Head of caudate nucleus (tissue), 42 donors: ENCODE data around the gene NKG7.
A peak's percentile ranks its signal among the peaks of the same experiment; 100 is the strongest.

ENCODE experiments used
- DNase-seq, 42 donors: peaks; one replicate each; pipeline versions ENCODE4 v3.0.0 to v3.0.0-alpha.2; 2020 to 2021; ENCODE audit warnings: mixed read lengths in 7 of 42
- intact Hi-C: fragments of 100-400 bp; cut with DNase I; formaldehyde crosslinking; loops from one replicate; pipeline ENCODE4 v1.15.0; 2022

NKG7 gene

DNA sequence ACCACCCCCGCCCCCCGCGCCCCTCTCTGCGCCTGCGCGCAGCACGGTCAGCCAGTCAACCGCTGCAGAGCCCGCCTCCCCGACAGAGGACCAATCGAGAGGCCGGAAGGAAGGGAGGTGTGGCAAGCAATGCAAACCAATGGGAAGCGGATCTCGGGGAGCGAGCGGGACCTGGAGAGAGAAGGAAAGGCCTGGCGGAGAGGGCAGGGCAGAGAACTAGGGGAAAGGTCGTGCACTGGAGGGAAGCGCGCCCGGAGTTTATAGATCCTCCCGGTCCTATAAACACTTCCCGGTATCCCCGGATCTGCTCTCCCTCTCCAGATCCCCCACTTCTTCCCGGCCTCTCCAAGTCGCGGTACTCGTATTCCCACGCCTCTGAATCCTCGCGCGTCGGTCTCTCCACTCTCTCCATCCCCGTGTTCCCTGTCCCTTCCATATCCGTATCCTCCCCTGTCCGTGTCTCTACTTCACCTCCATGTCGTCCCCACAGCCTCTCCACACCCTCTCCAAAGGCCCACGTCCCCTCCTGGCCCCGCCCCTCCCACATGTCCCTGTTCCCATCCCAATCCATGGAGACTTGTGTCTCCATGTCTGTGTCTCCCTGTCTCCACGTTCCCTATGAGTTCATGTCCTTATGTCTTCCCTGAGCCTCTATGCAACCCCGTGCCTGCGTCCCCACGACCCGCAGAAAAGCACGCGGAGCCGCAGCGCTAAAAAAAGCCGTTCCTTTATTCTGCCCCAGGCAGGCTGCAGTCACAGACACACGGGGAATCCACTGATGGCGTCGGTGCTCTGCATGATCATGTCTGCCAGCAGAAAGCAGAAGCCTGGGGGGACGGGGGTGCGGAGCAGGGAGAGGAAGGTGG, 5.8 kb downstream of the NKG7 start:
- intact Hi-C loops, result no loop called here

DNA sequence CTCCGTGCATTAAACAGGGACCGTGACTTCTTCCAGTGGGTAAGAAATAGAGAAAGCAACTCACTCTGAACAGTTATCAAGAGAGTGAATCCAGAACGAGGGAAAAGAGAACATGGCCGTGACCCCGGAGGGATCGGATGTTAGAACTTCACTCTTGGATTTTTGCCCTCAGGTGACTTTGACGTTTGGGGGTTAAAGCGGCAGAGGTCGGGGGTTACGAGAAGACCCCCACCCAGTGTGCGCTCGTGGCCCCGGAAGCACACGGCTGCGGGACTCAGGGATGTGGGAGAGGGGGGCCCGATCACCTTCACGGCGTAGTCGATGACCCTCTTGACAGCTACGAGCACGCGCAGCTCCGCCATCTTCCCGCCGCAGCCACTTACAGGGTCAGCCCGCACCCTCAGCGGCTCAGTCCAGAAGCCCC, 6.5 kb downstream of the NKG7 start, which contains the start of gene ETFB:
TSS of gene ETFB (minus strand) at position 424 of the 424 bp plus-strand sequence. CDS start at position 362, 62 bp downstream.
- intact Hi-C loops, result no loop called here
- peak in 1 of 42 donors; percentile 23 for DNase-seq

More for the DNA sequence above, 5.8 kb downstream of the NKG7 start:
- peak; percentile 94 to 100 (median 99) for DNase-seq

DNA sequence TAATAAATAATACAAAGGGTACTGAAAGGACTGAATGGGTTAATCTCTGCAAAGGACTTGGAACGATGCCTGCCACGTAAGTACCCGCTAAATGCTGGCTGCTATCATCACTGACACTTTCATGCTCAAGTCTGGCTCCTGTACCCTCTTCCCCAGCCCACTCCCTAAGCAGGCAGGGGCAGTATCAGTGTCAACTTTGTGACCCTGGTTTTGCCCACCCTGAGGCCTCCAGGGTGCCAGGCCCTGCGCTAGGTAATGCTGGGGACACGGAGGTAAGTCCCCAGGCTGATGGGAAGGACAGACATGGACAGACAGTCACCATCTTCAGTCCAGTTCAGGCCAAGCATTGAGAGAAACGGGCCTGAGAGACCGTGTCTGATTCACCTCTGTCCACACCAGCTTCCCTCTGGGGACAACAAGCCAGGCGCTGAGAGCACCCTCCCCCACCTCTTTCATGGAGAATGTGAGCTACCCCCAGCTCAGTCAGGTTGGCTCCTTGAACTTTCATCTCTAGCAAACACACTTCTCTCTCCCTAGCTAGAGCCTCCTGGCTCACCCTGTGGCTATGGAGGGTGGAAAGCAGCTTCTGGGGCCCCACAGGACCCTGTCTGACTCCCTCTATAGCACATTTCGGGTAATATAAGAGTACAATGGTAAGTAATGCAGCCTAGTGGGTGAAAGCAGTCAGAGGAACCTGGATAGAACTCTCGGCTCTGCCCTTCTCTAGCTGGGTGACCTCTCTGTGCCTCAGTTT, 7.1 kb downstream of the NKG7 start:
- peak in 23 of 42 donors; percentile 7 to 55 (median 20) for DNase-seq
- intact Hi-C loops, result no loop called here

DNA sequence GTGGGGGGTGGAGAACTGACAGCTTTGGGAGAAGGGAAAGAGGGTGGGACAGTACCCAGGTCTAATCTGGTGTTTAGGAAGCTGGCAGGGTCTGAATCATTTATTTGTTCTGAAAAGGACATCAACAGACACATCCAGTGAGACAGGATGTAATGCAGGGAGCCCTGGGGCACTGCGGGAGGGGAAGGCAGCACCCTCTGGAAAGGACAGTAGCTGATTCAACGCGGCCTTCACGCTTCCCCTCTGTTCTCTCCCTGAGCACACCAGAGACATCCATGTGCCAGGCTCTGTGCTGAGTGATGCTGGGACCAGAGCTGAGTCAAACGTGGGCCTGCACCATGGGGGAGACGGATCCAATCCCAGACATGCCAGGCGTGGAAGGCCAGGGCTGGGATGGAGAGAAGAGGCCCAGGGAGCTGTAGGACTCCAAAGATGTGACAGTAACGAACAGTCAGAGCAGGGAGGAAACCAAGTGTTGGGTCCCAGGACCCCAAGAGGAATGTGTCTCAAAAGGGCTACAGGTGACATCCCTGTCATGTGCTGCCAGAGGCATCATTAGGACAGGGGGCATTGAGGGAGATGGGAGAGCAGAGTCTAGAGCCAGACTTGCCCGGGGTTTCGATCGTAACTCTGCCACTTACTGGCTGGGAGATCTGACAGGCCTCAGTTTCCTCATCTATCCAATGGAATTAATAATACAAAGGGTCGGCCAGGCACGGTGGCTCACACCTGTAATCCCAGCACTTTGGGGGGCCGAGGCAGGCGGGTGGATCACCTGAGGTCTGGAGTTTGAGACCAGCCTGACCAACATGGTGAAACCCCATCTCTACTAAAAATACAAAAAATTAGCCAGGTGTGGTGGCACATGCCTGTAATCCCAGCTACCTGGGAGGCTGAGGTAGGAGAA, 8.0 kb downstream of the NKG7 start:
- intact Hi-C loops, result no loop called here

DNA sequence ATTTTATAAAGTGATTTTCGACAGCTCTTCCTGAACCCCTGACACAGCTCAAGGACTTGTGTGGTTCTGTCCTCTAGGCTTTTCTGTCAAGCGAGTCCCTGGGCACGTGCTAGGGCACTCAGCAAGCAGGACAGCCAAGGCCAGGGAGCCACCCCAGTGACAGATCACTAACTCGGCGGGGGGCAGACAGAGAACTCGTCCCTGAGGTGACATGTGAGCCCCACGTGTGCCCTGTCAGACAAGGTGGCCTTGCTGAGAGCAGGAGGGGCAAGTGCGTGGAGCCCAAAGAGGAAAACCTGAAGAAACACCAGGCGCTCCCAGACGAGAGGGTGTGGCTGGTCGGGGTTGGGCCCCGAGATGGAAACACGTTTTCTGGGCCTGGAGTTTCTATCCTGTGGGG, 11.2 kb downstream of the NKG7 start:
- intact Hi-C loops, result no loop called here

More for the DNA sequence above, 8.0 kb downstream of the NKG7 start:
- peak in 18 of 42 donors; percentile 17 to 58 (median 41) for DNase-seq

DNA sequence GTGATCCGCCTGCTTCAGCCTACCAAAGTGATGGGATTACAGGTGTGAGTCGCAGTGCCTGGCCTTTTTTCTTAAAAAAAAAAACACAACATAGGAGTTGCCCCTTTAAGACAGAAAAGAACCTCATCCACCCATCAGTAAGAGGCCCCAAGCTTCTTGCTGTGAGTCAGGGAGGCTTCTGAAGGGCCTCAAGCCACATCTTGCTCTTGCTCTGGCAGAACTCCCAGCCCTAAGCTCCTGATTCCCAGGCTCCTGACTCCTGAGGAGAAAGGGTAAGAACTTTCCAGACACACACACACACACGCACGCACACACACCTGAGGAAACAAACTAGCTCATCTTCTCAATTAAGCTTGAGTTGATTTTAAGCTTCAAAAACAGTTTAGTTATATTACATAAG, 13.2 kb downstream of the NKG7 start:
- intact Hi-C loops, result no loop called here
- DNase-seq, result no peak

More for the DNA sequence above, 11.2 kb downstream of the NKG7 start:
- no peak for DNase-seq

DNA sequence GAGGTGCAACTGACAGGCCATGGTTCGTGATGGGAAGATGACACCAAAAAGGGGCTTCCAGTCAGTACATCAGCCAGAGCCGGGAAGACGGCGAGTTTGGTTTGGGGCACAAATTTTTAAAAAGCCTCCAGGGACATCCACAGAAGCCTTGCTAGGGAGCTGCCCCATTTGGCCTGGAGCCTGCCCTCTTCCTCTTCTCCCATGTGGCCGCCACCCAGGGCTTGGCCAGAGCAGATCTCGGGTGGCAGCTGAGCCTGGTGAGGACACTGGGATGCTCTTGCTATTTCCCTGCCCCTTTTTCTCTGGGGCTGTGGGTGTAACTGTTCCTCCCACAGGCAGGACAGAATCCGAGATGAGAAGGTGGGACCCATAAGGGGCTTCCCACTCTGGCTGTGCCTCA, 14.5 kb downstream of the NKG7 start:
- DNase-seq, result no peak
- intact Hi-C loops, result no loop called here

DNA sequence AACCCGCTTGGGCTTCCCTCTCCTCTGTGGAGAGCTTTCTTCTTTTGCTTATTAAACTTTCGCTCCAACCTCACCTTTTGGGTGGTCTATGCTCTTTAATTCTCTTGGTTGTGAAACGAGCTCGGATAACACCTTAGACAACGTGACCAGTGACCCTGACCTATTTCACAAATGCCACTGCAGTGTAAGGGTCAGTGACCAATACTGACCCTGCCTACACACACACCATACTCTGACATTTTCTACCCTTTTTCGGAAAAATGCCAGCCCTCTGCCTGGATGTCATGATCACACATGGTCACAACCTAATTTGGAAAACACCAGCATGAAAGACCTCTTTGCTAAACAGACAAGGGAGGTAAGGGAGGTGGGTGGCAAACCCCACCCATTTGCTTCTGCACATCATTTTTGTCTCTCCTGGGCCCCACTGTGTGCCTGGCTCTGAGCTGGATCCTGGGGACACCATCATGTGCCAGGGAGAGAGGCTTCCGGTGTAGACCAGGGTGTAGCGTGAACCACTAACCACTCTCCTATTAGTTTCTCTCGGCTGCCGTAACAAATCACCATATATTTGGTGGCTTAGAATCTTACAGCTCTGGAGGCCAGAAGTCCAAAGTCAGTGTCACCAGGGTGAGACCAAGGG, 16.2 kb downstream of the NKG7 start:
- intact Hi-C loops, result no loop called here
- no peak for DNase-seq

DNA sequence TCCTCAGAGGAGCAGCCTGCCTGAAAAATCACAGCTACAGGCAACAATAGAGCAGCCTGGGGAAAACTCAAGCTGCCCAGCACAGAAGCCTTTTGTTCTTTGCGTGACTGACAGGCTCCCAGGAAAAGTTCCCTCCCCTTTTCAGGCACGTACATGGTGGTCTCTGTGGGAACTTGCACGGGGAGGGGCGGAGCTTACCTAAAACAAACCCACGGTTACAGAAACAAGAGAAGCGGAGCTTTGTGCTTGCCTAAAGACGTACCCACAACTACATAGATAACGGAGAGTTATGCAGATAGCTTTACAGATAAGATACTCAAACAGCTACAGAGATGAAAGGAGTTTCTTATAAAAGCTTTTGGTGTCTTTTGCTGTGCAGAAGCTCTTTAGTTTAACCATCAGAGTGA, 17.7 kb downstream of the NKG7 start:
- intact Hi-C loops, result no loop called here
- DNase-seq, result peak in 38 of 42 donors; percentile 34 to 83 (median 63)

DNA sequence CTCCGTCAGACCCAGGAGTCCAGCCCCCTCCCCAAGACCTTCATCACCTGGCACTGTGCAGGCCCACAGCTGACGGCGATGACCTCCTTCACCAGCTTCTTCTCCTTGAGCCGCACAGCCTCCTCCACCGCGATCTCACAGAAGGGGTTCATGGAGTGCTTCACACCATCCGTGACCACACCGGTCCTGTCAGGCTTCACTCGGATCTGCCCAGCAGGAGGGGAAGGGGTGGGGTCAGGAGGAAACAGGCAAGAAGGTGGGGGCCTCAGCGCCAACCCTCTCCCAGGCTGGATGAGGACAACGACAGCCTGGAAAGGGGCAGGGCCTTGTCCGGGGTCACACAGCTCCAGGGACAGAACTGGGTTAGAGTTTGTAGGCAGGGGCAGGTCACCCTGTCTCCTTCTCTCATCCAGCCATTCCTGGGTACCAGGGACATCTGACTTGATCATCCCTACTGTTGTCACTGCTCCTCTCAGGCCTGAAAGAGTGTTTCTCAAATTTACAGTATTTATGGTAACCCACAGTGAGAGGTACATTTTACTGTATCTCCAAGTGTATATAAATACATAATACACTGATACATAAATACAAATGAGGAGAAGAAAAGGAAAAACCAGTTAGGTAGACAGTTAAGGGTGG, 18.2 kb downstream of the NKG7 start:
- DNase-seq, result peak in 1 of 42 donors; percentile 17
- intact Hi-C loops, result no loop called here

DNA sequence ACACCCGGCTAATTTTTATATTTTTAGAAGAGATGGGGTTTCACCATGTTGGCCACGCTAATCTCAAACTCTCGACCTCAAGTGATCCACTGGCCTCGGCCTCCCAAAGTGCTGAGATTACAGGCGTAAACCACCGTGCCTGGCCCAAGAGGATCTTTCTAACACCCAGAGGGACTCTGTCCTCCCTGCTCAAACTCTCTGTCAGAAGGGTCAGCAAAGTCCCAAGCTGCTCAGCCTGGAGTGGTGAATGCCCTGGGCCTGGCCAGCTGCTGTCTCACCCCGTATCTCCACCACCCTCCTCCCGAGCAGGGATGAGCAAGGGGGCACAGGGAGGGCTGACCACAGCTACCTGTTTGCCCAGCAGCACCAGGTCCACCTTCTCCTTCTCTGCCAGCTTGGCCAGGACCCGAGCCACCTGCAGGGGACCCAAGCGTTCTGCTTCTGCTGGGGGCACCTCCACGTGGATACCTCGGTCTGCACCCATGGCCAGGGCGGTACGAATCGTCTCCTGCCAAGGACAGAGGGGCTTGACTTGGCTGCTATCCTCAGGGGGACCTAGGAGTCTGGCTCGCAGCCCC, 19.6 kb downstream of the NKG7 start:
- intact Hi-C loops, result no loop called here
- no peak for DNase-seq

DNA sequence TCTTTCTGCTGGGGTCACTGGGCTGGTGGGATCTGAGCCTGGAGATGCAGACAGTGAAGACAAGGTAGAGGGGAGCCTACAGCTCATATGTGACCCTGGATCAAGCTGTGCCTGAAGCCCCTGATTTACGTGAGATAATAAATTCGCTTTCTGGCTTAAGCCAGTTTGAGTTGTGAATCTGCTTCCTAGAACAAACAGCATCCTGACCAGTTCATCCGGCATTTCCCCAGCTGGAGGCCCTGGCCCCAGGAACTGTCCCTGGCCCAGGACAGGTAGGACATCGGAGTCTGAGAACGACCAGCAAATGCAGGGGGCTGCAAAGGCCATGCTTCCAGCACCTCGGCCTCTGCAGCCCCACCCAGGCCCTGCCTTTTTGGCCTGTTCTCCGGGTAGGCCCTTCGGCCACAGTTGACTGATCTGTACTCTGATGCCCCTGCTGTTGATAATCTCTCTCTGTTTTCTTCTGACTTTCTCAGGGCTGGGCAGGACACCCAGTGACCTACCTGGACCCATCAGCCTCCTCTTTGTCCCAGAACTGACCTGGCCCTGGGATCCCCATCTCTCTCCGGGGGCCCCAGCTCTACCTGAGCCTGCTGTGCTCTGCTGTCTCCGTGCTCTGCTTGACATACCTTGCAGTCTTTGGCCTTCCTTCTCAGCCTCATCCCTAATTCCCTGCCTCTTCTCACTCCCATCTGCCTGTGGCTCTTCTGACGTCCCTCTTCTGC, 21.0 kb downstream of the NKG7 start:
- DNase-seq, result no peak
- intact Hi-C loops, result no loop called here

DNA sequence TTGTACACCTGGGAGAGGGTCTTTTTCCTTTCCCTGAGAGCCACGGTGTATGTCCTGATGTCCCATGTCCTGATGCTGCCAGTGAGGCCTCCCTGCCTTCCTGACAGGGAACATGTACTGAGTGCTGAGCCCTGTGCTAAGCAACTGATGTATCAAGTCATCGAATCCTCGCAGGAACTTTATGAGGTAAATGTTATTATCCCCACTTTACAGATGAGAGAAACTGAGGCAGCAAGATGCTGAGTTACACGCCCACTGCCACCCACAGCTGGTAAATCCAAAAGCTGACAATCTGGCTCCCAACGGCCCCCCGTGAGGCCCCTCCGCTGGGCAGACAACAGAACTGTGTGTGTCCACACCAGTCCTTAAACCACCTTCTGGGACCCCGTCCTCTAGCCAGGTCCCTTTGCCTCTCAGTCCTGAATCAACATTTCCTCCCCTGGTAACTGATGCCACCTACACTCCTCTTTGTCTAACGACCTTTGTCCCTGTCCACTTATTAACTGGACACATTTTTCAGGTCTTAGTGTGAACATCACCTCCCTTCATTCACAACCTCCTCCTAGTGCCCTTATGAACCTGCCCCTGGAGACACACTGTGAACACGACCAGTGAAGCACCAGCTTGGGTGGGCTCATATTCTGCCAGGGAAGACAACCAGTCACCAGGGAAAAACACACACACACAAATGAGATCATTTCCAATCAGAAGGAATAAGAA, 25.1 kb downstream of the NKG7 start:
- DNase-seq, result no peak
- intact Hi-C loops, result no loop called here

DNA sequence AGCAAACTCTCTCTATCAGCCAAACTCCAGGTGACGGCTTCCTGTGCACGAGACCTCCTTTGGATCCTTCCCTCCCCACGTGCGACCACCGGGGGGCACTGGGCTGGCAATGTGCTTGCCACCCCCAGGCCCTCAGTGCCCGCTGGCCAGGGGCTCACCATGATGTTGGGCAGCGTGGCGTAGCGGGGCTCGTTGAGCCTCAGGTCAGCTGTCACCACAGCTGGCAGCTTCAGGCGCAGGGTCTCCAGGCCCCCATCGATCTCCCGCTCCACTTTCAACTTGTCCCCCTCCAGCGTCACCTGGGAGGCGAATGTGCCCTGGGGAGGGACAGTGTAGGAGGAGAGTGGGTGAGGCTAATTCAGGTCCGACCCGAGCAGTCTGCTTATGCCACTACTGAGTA, 25.7 kb downstream of the NKG7 start:
- no peak for DNase-seq
- intact Hi-C loops, result no loop called here

DNA sequence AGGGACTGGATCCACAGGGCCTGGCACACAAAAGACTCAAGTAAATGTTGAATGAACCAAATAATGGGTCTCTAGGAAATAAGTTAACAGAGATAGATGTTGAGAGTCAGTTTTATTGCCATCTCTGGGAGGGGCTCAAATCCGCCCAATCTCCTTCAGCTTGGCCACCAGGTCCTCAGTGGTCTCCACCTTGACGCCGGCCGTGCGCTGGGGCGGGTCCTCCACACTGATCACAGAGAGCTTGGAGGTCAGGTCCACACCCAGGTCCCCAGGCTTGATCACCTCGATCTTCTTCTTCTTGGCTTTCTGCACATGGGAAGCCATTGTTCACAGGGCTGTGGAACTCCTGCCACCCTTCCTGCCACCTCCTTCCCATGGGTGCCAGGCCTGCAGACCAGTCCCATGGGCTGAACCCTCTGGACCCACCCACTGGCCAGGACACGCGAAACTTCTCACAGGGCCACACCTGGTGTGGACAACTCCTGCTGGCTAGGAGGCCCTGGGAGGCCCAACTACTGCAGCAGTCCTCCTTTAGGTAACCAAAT, 27.3 kb downstream of the NKG7 start:
- intact Hi-C loops, result no loop called here

More for the DNA sequence above, 27.3 kb downstream of the NKG7 start:
- DNase-seq, result peak in 1 of 42 donors; percentile 17
